CD8-positive, alpha-beta memory T cell (primary cell): ENCODE results near the gene TMTC4. TPM values are rescaled to one million over a fixed set of nuclear protein-coding genes. Genes with fewer than 3 reads are reported as not detected.

Source experiments
- CTCF ChIA-PET: fragments of 350-600 bp; sonication (Branson Sonifier 250); formaldehyde crosslinking; loops from one replicate; lab custom pipeline; 2021; ENCODE audit warnings: antibody characterized with exemption; lab: Charles Lee
- POLR2A ChIA-PET: fragments of 350-600 bp; sonication (Branson Sonifier 250); formaldehyde crosslinking; loops from one replicate; lab custom pipeline; 2021; ENCODE audit warnings: antibody characterized with exemption; lab: Charles Lee
- DNase-seq, 5 donors: peaks; one replicate each; pipeline versions ENCODE4 v3.0.0 to v3.0.0-alpha.2; 2020 to 2022; ENCODE audit warnings: mixed read lengths in 1 of 5
- H3K27ac ChIP-seq: one replicate; pipeline ENCODE4 v1.7.0; 2013; ENCODE audit warnings: low read depth, mild to moderate bottlenecking, low read length, moderate library complexity
- H3K27me3 ChIP-seq: 2 replicates; pipeline ENCODE4 v1.7.0; 2013; ENCODE audit warnings: low read length, mild to moderate bottlenecking; ENCODE audit not compliant: insufficient read depth, poor library complexity, severe bottlenecking
- H3K36me3 ChIP-seq: 2 replicates; pipeline ENCODE4 v1.7.0; 2013; ENCODE audit warnings: mild to moderate bottlenecking, low read length, moderate library complexity; ENCODE audit not compliant: insufficient read depth
- H3K4me1 ChIP-seq: 2 replicates; pipeline ENCODE4 v1.7.0; 2013; ENCODE audit warnings: mild to moderate bottlenecking, low read length, moderate library complexity; ENCODE audit not compliant: insufficient read depth
- H3K4me3 ChIP-seq: 2 replicates; pipeline ENCODE4 v1.7.0; 2013; ENCODE audit warnings: mild to moderate bottlenecking, low read length
- H3K9me3 ChIP-seq: 2 replicates; pipeline ENCODE4 v1.7.0; 2013; ENCODE audit warnings: mild to moderate bottlenecking, low read length
- H3K27ac Mint-ChIP-seq, 8 donors: one replicate each; pipeline ENCODE4 v1.8.0; 2020 to 2021; ENCODE audit warnings: mixed read lengths in 8 of 8, mild to moderate bottlenecking in 6 of 8, inconsistent platforms in 3 of 8, moderate library complexity in 3 of 8
- H3K27me3 Mint-ChIP-seq, 2 donors: one replicate each; pipeline ENCODE4 v1.8.0; 2020 to 2021; ENCODE audit warnings: mixed read lengths in 2 of 2, mild to moderate bottlenecking in 1 of 2, moderate library complexity in 1 of 2
- H3K36me3 Mint-ChIP-seq, 3 donors: one replicate each; pipeline ENCODE4 v1.8.0; 2020 to 2021; ENCODE audit warnings: mixed read lengths in 3 of 3, inconsistent platforms in 1 of 3, mild to moderate bottlenecking in 1 of 3
- H3K4me1 Mint-ChIP-seq, 3 donors: one replicate each; pipeline ENCODE4 v1.8.0; 2020 to 2021; ENCODE audit warnings: mixed read lengths in 3 of 3, inconsistent platforms in 1 of 3, mild to moderate bottlenecking in 1 of 3
- H3K4me3 Mint-ChIP-seq, 7 donors: one replicate each; pipeline ENCODE4 v1.8.0; 2020 to 2021; ENCODE audit warnings: mixed read lengths in 7 of 7, mild to moderate bottlenecking in 6 of 7, moderate library complexity in 4 of 7, inconsistent platforms in 2 of 7
- H3K9me3 Mint-ChIP-seq, 5 donors: one replicate each; pipeline ENCODE4 v1.8.0; 2020 to 2022; ENCODE audit warnings: mixed read lengths in 5 of 5, mild to moderate bottlenecking in 3 of 5, moderate library complexity in 2 of 5, inconsistent platforms in 1 of 5
- polyA plus RNA-seq: library from polyadenylated mRNA; unstranded; fragments of 300-500 nt; fragmentation: Illumina TruSeq; gene quantifications from one replicate; pipeline ENCODE4 v1.2.3, GENCODE V29; 2021
- total RNA-seq, 2 experiments: library from RNA; stranded (reverse); gene quantifications; one replicate each; pipeline ENCODE4 v1.2.3, GENCODE V29; 2021

Gene TMTC4
- total and polyA plus RNA-seq, 3 experiments from 2014 or later = 3.4 to 16.3 (median 12.5) TPM

DNA sequence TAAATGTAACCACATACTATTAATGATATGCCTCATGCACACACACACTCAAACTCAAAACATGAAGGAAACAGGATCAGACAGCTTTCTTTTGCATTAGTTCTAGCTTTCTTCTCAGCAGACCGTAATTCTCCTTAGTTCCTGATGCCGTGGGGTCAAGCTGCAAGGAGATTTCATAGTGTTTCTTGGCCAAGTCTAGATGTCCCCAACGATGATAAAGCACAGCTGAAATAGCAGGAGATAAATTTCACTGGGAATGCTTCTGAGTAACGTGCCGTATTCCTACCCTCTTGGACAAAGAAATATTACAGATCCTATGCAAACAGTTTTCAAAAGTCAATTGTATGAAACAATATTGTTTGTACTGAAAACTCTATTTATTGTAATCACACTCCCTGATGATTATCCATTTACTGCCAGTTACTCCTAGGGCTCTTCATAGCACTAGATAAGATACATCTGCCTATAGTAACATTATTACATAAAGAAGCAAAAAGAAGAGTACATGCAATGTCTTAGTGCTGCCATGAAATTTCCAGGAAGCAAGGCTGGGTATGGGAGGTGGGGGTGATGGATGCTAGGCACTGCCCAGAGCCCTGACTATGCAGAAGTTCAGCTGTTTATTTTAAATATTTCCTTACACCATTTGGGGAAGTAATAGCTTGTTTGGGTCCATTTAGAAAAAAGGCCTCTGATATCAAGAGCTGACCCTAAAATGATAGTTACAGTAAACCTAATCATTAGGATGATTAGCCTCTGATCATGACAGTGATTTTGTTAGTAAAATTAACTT lies 69.5 kb downstream of the TMTC4 start:
- no peak overlapping the region for H3K27ac ChIP-seq
- Mint-ChIP-seq H3K9me3 (no peaks in the 10 kb centered on the region), H3K4me3 (no peak overlapping the region), H3K27me3 (no peaks in the 10 kb centered on the region), H3K4me1 (peaks cover 14 to 21% (median 15%) of the 10 kb centered on the region in 3 donors), H3K27ac (peak overlapping the region in 1 of 8 donors; percentile 35), H3K36me3 (peaks cover 0 to 37% (median 8%) of the 10 kb centered on the region in 3 donors)
- ChIA-PET POLR2A (no interaction called here), CTCF (no interaction called here)
- no peaks in the 10 kb centered on the region for H3K27me3 ChIP-seq
- no peak for DNase-seq
- no peaks in the 10 kb centered on the region for H3K36me3 ChIP-seq
- H3K9me3 ChIP-seq = no peaks in the 10 kb centered on the region
- peaks cover 13% of the 10 kb centered on the region for H3K4me1 ChIP-seq
- no peak overlapping the region for H3K4me3 ChIP-seq

DNA sequence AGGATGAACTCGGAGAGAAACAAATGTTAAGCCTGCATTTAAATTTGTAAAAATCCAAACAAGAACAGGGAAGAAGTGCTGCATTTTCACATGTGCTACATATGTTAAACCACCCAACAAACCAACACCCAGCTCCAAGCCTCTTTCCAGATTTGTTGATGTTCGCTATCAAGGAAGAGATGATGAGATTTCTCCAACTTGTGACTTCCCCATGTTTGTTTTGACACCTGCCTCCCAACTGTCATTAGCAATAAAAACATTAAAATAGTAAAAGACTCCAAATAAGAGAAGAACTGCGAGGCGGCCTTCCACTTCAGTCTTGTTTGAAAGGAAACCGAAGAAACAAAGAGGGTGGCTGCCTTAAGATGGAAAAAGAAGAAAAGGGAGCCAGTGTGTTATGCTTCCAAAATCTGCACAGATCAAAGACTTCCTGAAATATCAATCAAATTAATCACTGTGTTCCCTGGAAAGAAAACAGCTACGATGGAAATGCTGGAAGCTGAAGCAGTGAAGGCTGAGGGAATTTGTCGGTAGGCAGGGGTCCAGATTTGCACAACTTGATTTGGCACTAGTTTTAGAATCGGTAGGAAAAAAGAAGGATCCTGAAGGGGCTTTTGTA lies 72.0 kb downstream of the TMTC4 start:
- ChIA-PET CTCF (interaction anchor here (1.3 kb wide), 1 partner anchor 14 kb away, joined by 3 read pairs; the partner anchor contains the start of gene GGACT), POLR2A (no interaction called here)

GRCh38 chr13:100601716-100602115 lies 72.9 kb downstream of the TMTC4 start:
- Histone ChIP-seq H3K27me3 (no peaks in the 10 kb centered on the region), H3K4me1 (no peaks in the 10 kb centered on the region), H3K27ac (no peak overlapping the region), H3K4me3 (no peak overlapping the region), H3K36me3 (no peaks in the 10 kb centered on the region), H3K9me3 (no peaks in the 10 kb centered on the region)
- no peak for DNase-seq
- Mint-ChIP-seq H3K4me1 (no peaks in the 10 kb centered on the region), H3K27me3 (peaks cover 0 to 6% of the 10 kb centered on the region in 2 donors), H3K9me3 (no peaks in the 10 kb centered on the region), H3K4me3 (no peak overlapping the region), H3K27ac (peak overlapping the region in 1 of 8 donors; percentile 65), H3K36me3 (peaks cover 2 to 28% (median 8%) of the 10 kb centered on the region in 3 donors)
- CTCF ChIA-PET = interaction anchor here (0.6 to 2.2 kb wide), 2 partner anchors 13 to 28 kb away, joined by 3 to 8 read pairs; partner anchors contain the start of gene GGACT
- POLR2A ChIA-PET = no interaction called here

More for the DNA sequence above, 72.0 kb downstream of the TMTC4 start:
- Histone ChIP-seq H3K27ac (no peak overlapping the region), H3K9me3 (no peaks in the 10 kb centered on the region), H3K36me3 (no peaks in the 10 kb centered on the region), H3K4me1 (no peaks in the 10 kb centered on the region), H3K27me3 (no peaks in the 10 kb centered on the region), H3K4me3 (no peak overlapping the region)
- peak overlapping the region in 1 of 8 donors; percentile 12 for H3K27ac Mint-ChIP-seq
- H3K36me3 Mint-ChIP-seq = peaks cover 0 to 31% (median 8%) of the 10 kb centered on the region in 3 donors
- no peak overlapping the region for H3K4me3 Mint-ChIP-seq
- no peaks in the 10 kb centered on the region for H3K4me1 Mint-ChIP-seq
- H3K27me3 Mint-ChIP-seq = peaks cover 0 to 4% of the 10 kb centered on the region in 2 donors
- no peak for DNase-seq
- H3K9me3 Mint-ChIP-seq = no peaks in the 10 kb centered on the region

- peak overlapping the region; percentile 16 for H3K27ac ChIP-seq
- no peak for DNase-seq
- Mint-ChIP-seq H3K27ac (no peak overlapping the region), H3K4me1 (no peaks in the 10 kb centered on the region), H3K9me3 (no peaks in the 10 kb centered on the region), H3K36me3 (peaks cover 7 to 23% (median 8%) of the 10 kb centered on the region in 3 donors), H3K27me3 (peaks cover 0 to 10% of the 10 kb centered on the region in 2 donors), H3K4me3 (no peak overlapping the region)
- H3K27me3 ChIP-seq = no peaks in the 10 kb centered on the region
- no peak overlapping the region for H3K4me3 ChIP-seq
- H3K36me3 ChIP-seq = no peaks in the 10 kb centered on the region
- H3K4me1 ChIP-seq = no peaks in the 10 kb centered on the region
- no peaks in the 10 kb centered on the region for H3K9me3 ChIP-seq
- CTCF ChIA-PET = interaction anchor here (0.6 to 2.2 kb wide), 2 partner anchors 12 to 28 kb away, joined by 3 to 8 read pairs; partner anchors contain the start of gene GGACT
- POLR2A ChIA-PET = no interaction called here
These were observed 73.7 kb downstream of the TMTC4 start for GRCh38 chr13:100600915-100601314.

DNA sequence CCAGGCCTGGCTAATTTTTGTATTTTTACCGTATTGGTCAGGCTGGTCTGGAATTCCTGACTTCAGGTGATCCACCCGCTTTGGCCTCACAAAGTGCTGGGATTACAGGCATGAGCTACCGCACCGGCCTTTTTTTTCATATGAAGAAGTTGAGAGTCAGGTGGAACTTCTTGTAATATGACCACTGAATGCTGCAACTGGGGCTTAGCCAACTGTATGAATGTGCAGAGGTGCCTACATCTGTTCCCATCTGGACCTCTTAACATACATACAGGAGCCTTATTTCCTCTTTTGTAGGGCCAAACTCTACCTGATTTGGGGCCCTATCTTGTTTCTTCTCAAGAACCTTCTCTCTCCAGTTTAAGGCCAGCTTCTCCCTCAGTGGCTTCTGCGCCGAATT lies 74.1 kb downstream of the TMTC4 start:
- H3K27ac Mint-ChIP-seq = peak overlapping the region in 1 of 8 donors; percentile 37
- DNase-seq = no peak
- no peaks in the 10 kb centered on the region for H3K27me3 ChIP-seq
- no peaks in the 10 kb centered on the region for H3K4me1 Mint-ChIP-seq
- H3K4me1 ChIP-seq = no peaks in the 10 kb centered on the region
- peaks cover 0 to 10% of the 10 kb centered on the region in 2 donors for H3K27me3 Mint-ChIP-seq
- peaks cover 7 to 19% (median 8%) of the 10 kb centered on the region in 3 donors for H3K36me3 Mint-ChIP-seq
- ChIA-PET CTCF (interaction anchor here (2.2 kb wide), 1 partner anchor 11 kb away, joined by 8 read pairs; the partner anchor contains the start of gene GGACT), POLR2A (no interaction called here)
- H3K9me3 ChIP-seq = no peaks in the 10 kb centered on the region
- H3K4me3 ChIP-seq = no peak overlapping the region
- no peak overlapping the region for H3K4me3 Mint-ChIP-seq
- H3K36me3 ChIP-seq = no peaks in the 10 kb centered on the region
- H3K27ac ChIP-seq = peak overlapping the region; percentile 16
- no peaks in the 10 kb centered on the region for H3K9me3 Mint-ChIP-seq

DNA sequence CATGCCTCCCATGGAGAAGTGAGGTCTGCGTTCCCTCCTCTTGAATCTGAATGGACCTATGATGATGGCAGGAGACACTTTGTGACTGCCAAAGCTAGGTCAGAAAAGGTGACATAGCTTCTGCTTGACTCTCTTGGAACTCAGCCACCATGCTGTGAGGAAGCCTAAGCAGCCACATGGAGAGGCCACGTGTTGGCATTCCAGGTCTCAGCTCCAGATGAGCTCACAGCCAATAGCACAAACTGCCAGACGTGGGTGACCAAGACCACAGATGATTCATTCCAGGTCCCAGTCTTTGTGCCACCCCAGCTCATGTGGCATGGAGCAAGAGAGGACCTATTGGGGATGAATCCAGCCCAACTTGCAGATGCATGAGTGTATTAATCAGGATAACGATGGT lies 77.3 kb downstream of the TMTC4 start:
- Mint-ChIP-seq H3K27me3 (peaks cover 0 to 10% of the 10 kb centered on the region in 2 donors), H3K27ac (no peak overlapping the region), H3K9me3 (no peaks in the 10 kb centered on the region), H3K36me3 (peaks cover 0 to 7% (median 0%) of the 10 kb centered on the region in 3 donors), H3K4me3 (no peak overlapping the region), H3K4me1 (no peaks in the 10 kb centered on the region)
- CTCF ChIA-PET = interaction anchor here (1.6 kb wide), 1 partner anchor 77 kb away, joined by 3 read pairs; the partner anchor contains the start of gene TMTC4
- POLR2A ChIA-PET = no interaction called here
- DNase-seq = no peak
- H3K4me1 ChIP-seq = no peaks in the 10 kb centered on the region
- no peaks in the 10 kb centered on the region for H3K27me3 ChIP-seq
- no peaks in the 10 kb centered on the region for H3K36me3 ChIP-seq
- no peaks in the 10 kb centered on the region for H3K9me3 ChIP-seq
- H3K27ac ChIP-seq = no peak overlapping the region
- no peak overlapping the region for H3K4me3 ChIP-seq

GRCh38 chr13:100596516-100596915 lies 78.1 kb downstream of the TMTC4 start:
- no peaks in the 10 kb centered on the region for H3K27me3 ChIP-seq
- no peaks in the 10 kb centered on the region for H3K4me1 Mint-ChIP-seq
- H3K9me3 ChIP-seq = no peaks in the 10 kb centered on the region
- POLR2A ChIA-PET = no interaction called here
- peaks cover 0 to 10% of the 10 kb centered on the region in 2 donors for H3K27me3 Mint-ChIP-seq
- H3K27ac ChIP-seq = no peak overlapping the region
- no peaks in the 10 kb centered on the region for H3K9me3 Mint-ChIP-seq
- no peak overlapping the region for H3K27ac Mint-ChIP-seq
- H3K36me3 ChIP-seq = no peaks in the 10 kb centered on the region
- no peak overlapping the region for H3K4me3 Mint-ChIP-seq
- no peaks in the 10 kb centered on the region for H3K4me1 ChIP-seq
- no peak overlapping the region for H3K4me3 ChIP-seq
- CTCF ChIA-PET = interaction anchor here (1.6 kb wide), 1 partner anchor 78 kb away, joined by 3 read pairs; the partner anchor contains the start of gene TMTC4
- H3K36me3 Mint-ChIP-seq = peaks cover 0 to 7% (median 0%) of the 10 kb centered on the region in 3 donors
- no peak for DNase-seq

DNA sequence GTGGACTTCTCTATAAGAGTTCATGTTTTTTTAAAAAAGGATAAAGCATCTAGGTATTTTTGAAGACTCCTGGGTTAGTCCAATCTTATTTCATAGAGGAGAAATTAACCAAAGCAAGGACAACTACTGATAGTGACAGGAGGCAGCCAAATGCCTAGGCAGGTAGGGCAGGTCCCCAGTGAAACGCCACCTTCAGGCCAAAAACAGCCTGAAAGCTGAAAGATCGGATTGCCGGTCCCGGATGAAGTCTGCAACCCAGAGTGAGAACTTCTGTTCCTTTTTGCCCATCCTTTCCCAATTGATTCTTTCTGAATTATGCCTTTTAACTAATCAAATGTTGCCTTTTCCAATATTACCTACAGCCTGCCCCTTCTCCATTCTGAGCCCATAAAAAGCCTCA lies 79.9 kb downstream of the TMTC4 start:
- H3K4me1 ChIP-seq = no peaks in the 10 kb centered on the region
- no peak overlapping the region for H3K4me3 Mint-ChIP-seq
- no peaks in the 10 kb centered on the region for H3K9me3 ChIP-seq
- no peak overlapping the region for H3K27ac ChIP-seq
- H3K36me3 Mint-ChIP-seq = peaks cover 0 to 7% (median 0%) of the 10 kb centered on the region in 3 donors
- peaks cover 0 to 10% of the 10 kb centered on the region in 2 donors for H3K27me3 Mint-ChIP-seq
- no peak overlapping the region for H3K4me3 ChIP-seq
- POLR2A ChIA-PET = no interaction called here
- no peaks in the 10 kb centered on the region for H3K36me3 ChIP-seq
- CTCF ChIA-PET = no interaction called here
- H3K9me3 Mint-ChIP-seq = no peaks in the 10 kb centered on the region
- no peaks in the 10 kb centered on the region for H3K4me1 Mint-ChIP-seq
- H3K27ac Mint-ChIP-seq = no peak overlapping the region
- no peak for DNase-seq
- H3K27me3 ChIP-seq = no peaks in the 10 kb centered on the region
